ENCODE data around the gene ZNF655. TPM values are rescaled to one million over a fixed set of nuclear protein-coding genes. Genes with fewer than 3 reads are reported as not detected.

ZNF655 gene
- total RNA-seq, 1 experiment from 2014 or later: 54.9 TPM

- Histone ChIP-seq H3K4me1 (ENCODE audit: control insufficient read depth, insufficient read depth, low read length) (no peaks in the 10 kb centered on the region), H3K27ac (ENCODE audit: low read length) (no peak overlapping the region), H3K36me3 (ENCODE audit: control insufficient read depth, insufficient read depth, low read length) (peaks cover 9% of the 10 kb centered on the region), H3K9me3 (ENCODE audit: control insufficient read depth, insufficient read depth, low read depth, low read length) (peaks cover 50% of the 10 kb centered on the region), H3K4me3 (ENCODE audit: low read depth in 2 of 2, low read length in 2 of 2) (no peak overlapping the region), H3K27me3 (ENCODE audit: control insufficient read depth, insufficient read depth, low read length) (no peaks in the 10 kb centered on the region)
- ChIA-PET POLR2A (no interaction called here), CTCF (no interaction called here)
- BruUV-seq (replicated peaks): no TSS peak
- intact Hi-C loops (cut with micrococcal nuclease; ENCODE audit: unreplicated experiment) (no loop called here), in situ Hi-C loops (cut with HindIII; ENCODE audit: low pct_unique_long_range_greater_than_20kb, low sequenced_read_pairs) (no loop called here)
- DNase-seq (ENCODE audit: low read depth, low spot score) (no peak), ATAC-seq (no peak)
- no peak for TF ChIP-seq CTCF (IDR thresholded peaks at IDR 0.05)
- no peak for TF ChIP-seq TCF7L2 (IDR thresholded peaks at IDR 0.05; ENCODE audit: low read depth, low read length)
- no peak for TF ChIP-seq SIN3A (IDR thresholded peaks at IDR 0.05; ENCODE audit: borderline replicate concordance, insufficient read depth, low read depth, low read length)
- TF ChIP-seq REST (IDR thresholded peaks at IDR 0.05; ENCODE audit: insufficient read depth in 1 of 2, low read depth in 2 of 2, low read length in 1 of 2): no peak
- TF ChIP-seq POLR2AphosphoS5 (IDR thresholded peaks at IDR 0.05; ENCODE audit: low read depth, low read length): no peak
Measured at GRCh38 chr7:99531354-99531765, 27.1 kb upstream of the ZNF655 start.

- ATAC-seq (no peak), DNase-seq (ENCODE audit: low read depth, low spot score) (no peak)
- BruUV-seq (replicated peaks): no TSS peak
- H3K27me3 ChIP-seq (ENCODE audit: control insufficient read depth, insufficient read depth, low read length): no peaks in the 10 kb centered on the region
- no peaks in the 10 kb centered on the region for H3K4me1 ChIP-seq (ENCODE audit: control insufficient read depth, insufficient read depth, low read length)
- no peak overlapping the region for H3K27ac ChIP-seq (ENCODE audit: low read length)
- H3K4me3 ChIP-seq (ENCODE audit: low read depth in 2 of 2, low read length in 2 of 2): no peak overlapping the region
- in situ Hi-C loops (cut with HindIII; ENCODE audit: low pct_unique_long_range_greater_than_20kb, low sequenced_read_pairs): no loop called here
- intact Hi-C loops (cut with micrococcal nuclease; ENCODE audit: unreplicated experiment): no loop called here
- peaks cover 34% of the 10 kb centered on the region for H3K9me3 ChIP-seq (ENCODE audit: control insufficient read depth, insufficient read depth, low read depth, low read length)
- TF ChIP-seq CTCF (IDR thresholded peaks at IDR 0.05) (no peak), SIN3A (IDR thresholded peaks at IDR 0.05; ENCODE audit: borderline replicate concordance, insufficient read depth, low read depth, low read length) (no peak), REST (IDR thresholded peaks at IDR 0.05; ENCODE audit: insufficient read depth in 1 of 2, low read depth in 2 of 2, low read length in 1 of 2) (no peak), POLR2AphosphoS5 (IDR thresholded peaks at IDR 0.05; ENCODE audit: low read depth, low read length) (no peak), TCF7L2 (IDR thresholded peaks at IDR 0.05; ENCODE audit: low read depth, low read length) (no peak)
- peaks cover 9% of the 10 kb centered on the region for H3K36me3 ChIP-seq (ENCODE audit: control insufficient read depth, insufficient read depth, low read length)
- ChIA-PET POLR2A (no interaction called here), CTCF (no interaction called here)
Measured at GRCh38 chr7:99535667-99536066, 22.8 kb upstream of the ZNF655 start.

All from Panc1 (cell line).